Stimulated activated CD4-positive, alpha-beta T cell treated with anti-CD3 and anti-CD28 coated beads, TNF-alpha, amount 100 ng/mL, for 48 hours (primary cell): ENCODE data around the gene CIITA.
A peak's percentile ranks its signal among the peaks of the same experiment; 100 is the strongest.
"Not testable (repeated sequence)": the region's sequence is repeated elsewhere in the genome, so short reads cannot be mapped to it uniquely, and the experiment has no call there.

Experiments used
- DNase-seq, 3 donors: peaks; one replicate each; pipeline ENCODE4 v3.0.0-alpha.2; 2020; ENCODE audit warnings: low read depth in 3 of 3

CIITA gene

GRCh38 chr16:10876799-10877341, at the start of gene CIITA:
Gene CIITA (plus strand): TSS chr16:10877202. CDS start chr16:10877331, 129 bp downstream.
- peak in 1 of 3 donors; percentile 29 for DNase-seq

- DNase-seq, result no peak
These were observed 49.2 kb upstream of the CIITA start for GRCh38 chr16:10827691-10828341.

- DNase-seq, result no peak
These were observed 48.1 kb upstream of the CIITA start for GRCh38 chr16:10828851-10829366.

GRCh38 chr16:10829390-10830098, 47.5 kb upstream of the CIITA start:
- DNase-seq, result not testable (repeated sequence)

- not testable (repeated sequence) for DNase-seq
These were observed 46.8 kb upstream of the CIITA start for GRCh38 chr16:10830240-10830639.

- no peak for DNase-seq
These were observed 44.8 kb upstream of the CIITA start for GRCh38 chr16:10831894-10832886.

GRCh38 chr16:10833271-10833670, 43.7 kb upstream of the CIITA start:
- DNase-seq, result no peak

GRCh38 chr16:10834130-10834529, 42.9 kb upstream of the CIITA start:
- no peak for DNase-seq

- DNase-seq, result no peak
These were observed 42.2 kb upstream of the CIITA start for GRCh38 chr16:10834766-10835165.

- peak in 1 of 3 donors; percentile 3 for DNase-seq
These were observed 41.6 kb upstream of the CIITA start for GRCh38 chr16:10835281-10835931.

- DNase-seq, result no peak
These were observed 40.7 kb upstream of the CIITA start for GRCh38 chr16:10836174-10836853.

GRCh38 chr16:10838621-10839278, 38.3 kb upstream of the CIITA start:
- DNase-seq, result no peak

- no peak for DNase-seq
These were observed 37.7 kb upstream of the CIITA start for GRCh38 chr16:10839279-10839666.

GRCh38 chr16:10840703-10841102, 36.3 kb upstream of the CIITA start:
- DNase-seq, result no peak

GRCh38 chr16:10846213-10846998, 30.6 kb upstream of the CIITA start:
- DNase-seq, result no peak

GRCh38 chr16:10847176-10847575, 29.8 kb upstream of the CIITA start:
- DNase-seq, result no peak

- no peak for DNase-seq
These were observed 27.1 kb upstream of the CIITA start for GRCh38 chr16:10849736-10850477.

GRCh38 chr16:10850478-10850850, 26.5 kb upstream of the CIITA start:
- DNase-seq, result no peak

GRCh38 chr16:10851512-10851911, 25.5 kb upstream of the CIITA start:
- no peak for DNase-seq
